ENCODE results near the gene EPHA6.

Gene EPHA6

GRCh38 chr3:96844204-96844514 is 29.8 kb downstream of the EPHA6 start:
- POLR2A ChIA-PET = no interaction called here
- TF ChIP-seq ZNF384 (IDR thresholded peaks at IDR 0.05) (no peak), FOXK2 (IDR thresholded peaks at IDR 0.05) (no peak), FOXA1 (IDR thresholded peaks at IDR 0.05) (no peak), ARNT (IDR thresholded peaks at IDR 0.05) (no peak), TARDBP (IDR thresholded peaks at IDR 0.05) (no peak), SP1 (IDR thresholded peaks at IDR 0.05) (no peak), L3MBTL2 (conservative IDR thresholded peaks at IDR 0.05) (no peak), LEF1 (IDR thresholded peaks at IDR 0.05; ENCODE audit: borderline replicate concordance) (no peak), ELF4 (IDR thresholded peaks at IDR 0.05) (no peak)
- CTCF ChIA-PET = no interaction called here
- no peak for DNase-seq (ENCODE audit: extremely low spot score)

- DNase-seq (ENCODE audit: extremely low spot score) = no peak
- ChIA-PET POLR2A (no interaction called here), CTCF (no interaction called here)
- no peak for TF ChIP-seq TARDBP (IDR thresholded peaks at IDR 0.05)
- TF ChIP-seq LEF1 (IDR thresholded peaks at IDR 0.05; ENCODE audit: borderline replicate concordance) = no peak
- no peak for TF ChIP-seq ELF4 (IDR thresholded peaks at IDR 0.05)
- no peak for TF ChIP-seq ZNF384 (IDR thresholded peaks at IDR 0.05)
These were observed 38.5 kb downstream of the EPHA6 start for GRCh38 chr3:96852849-96853248.

- ChIA-PET CTCF (no interaction called here), POLR2A (no interaction called here)
- no peak for DNase-seq (ENCODE audit: extremely low spot score)
- TF ChIP-seq BHLHE40 (IDR thresholded peaks at IDR 0.05; ENCODE audit: borderline replicate concordance) = no peak
- TF ChIP-seq ELF4 (IDR thresholded peaks at IDR 0.05) = no peak
- no peak for TF ChIP-seq HDGF (IDR thresholded peaks at IDR 0.05; ENCODE audit: borderline replicate concordance)
- no peak for TF ChIP-seq CTBP1 (IDR thresholded peaks at IDR 0.05; ENCODE audit: borderline replicate concordance)
- TF ChIP-seq SP1 (IDR thresholded peaks at IDR 0.05) = no peak
- TF ChIP-seq SUZ12 (IDR thresholded peaks at IDR 0.05) = no peak
- no peak for TF ChIP-seq PKNOX1 (IDR thresholded peaks at IDR 0.05)
- TF ChIP-seq NFRKB (IDR thresholded peaks at IDR 0.05) = no peak
- TF ChIP-seq FOXK2 (IDR thresholded peaks at IDR 0.05) = no peak
- no peak for TF ChIP-seq LEF1 (IDR thresholded peaks at IDR 0.05; ENCODE audit: borderline replicate concordance)
- TF ChIP-seq FOXA1 (IDR thresholded peaks at IDR 0.05) = no peak
- no peak for TF ChIP-seq FOXM1 (IDR thresholded peaks at IDR 0.05; ENCODE audit: borderline replicate concordance)
- no peak for TF ChIP-seq ARNT (IDR thresholded peaks at IDR 0.05)
- no peak for TF ChIP-seq L3MBTL2 (conservative IDR thresholded peaks at IDR 0.05)
- TF ChIP-seq TARDBP (IDR thresholded peaks at IDR 0.05) = no peak
- TF ChIP-seq ZNF384 (IDR thresholded peaks at IDR 0.05) = no peak
These were observed 46.5 kb downstream of the EPHA6 start for GRCh38 chr3:96860882-96861281.

- TF ChIP-seq HDGF (IDR thresholded peaks at IDR 0.05; ENCODE audit: borderline replicate concordance) (no peak), ARNT (IDR thresholded peaks at IDR 0.05) (no peak), ZNF384 (IDR thresholded peaks at IDR 0.05) (peak; percentile 34), LEF1 (IDR thresholded peaks at IDR 0.05; ENCODE audit: borderline replicate concordance) (no peak)
- CTCF ChIA-PET = no interaction called here
- peak; percentile 28 for DNase-seq (ENCODE audit: extremely low spot score)
- POLR2A ChIA-PET = no interaction called here
These were observed 48.8 kb downstream of the EPHA6 start for GRCh38 chr3:96863129-96863740.

- ChIA-PET CTCF (no interaction called here), POLR2A (no interaction called here)
- TF ChIP-seq FOXK2 (IDR thresholded peaks at IDR 0.05) (no peak), FOXA1 (IDR thresholded peaks at IDR 0.05) (no peak), SP1 (IDR thresholded peaks at IDR 0.05) (no peak), NFRKB (IDR thresholded peaks at IDR 0.05) (no peak), ARNT (IDR thresholded peaks at IDR 0.05) (no peak), ZNF384 (IDR thresholded peaks at IDR 0.05) (no peak), LEF1 (IDR thresholded peaks at IDR 0.05; ENCODE audit: borderline replicate concordance) (no peak), PKNOX1 (IDR thresholded peaks at IDR 0.05) (no peak), L3MBTL2 (conservative IDR thresholded peaks at IDR 0.05) (no peak)
- DNase-seq (ENCODE audit: extremely low spot score) = no peak
These were observed 51.2 kb downstream of the EPHA6 start for GRCh38 chr3:96865605-96866004.

- ChIA-PET POLR2A (no interaction called here), CTCF (no interaction called here)
- no peak for TF ChIP-seq L3MBTL2 (conservative IDR thresholded peaks at IDR 0.05)
- no peak for TF ChIP-seq TARDBP (IDR thresholded peaks at IDR 0.05)
- TF ChIP-seq HDGF (IDR thresholded peaks at IDR 0.05; ENCODE audit: borderline replicate concordance) = no peak
- no peak for TF ChIP-seq FOXK2 (IDR thresholded peaks at IDR 0.05)
- no peak for TF ChIP-seq ELF4 (IDR thresholded peaks at IDR 0.05)
- TF ChIP-seq CTBP1 (IDR thresholded peaks at IDR 0.05; ENCODE audit: borderline replicate concordance) = no peak
- TF ChIP-seq BHLHE40 (IDR thresholded peaks at IDR 0.05; ENCODE audit: borderline replicate concordance) = no peak
- TF ChIP-seq NFRKB (IDR thresholded peaks at IDR 0.05) = no peak
- no peak for TF ChIP-seq SUZ12 (IDR thresholded peaks at IDR 0.05)
- TF ChIP-seq ARNT (IDR thresholded peaks at IDR 0.05) = no peak
- TF ChIP-seq SP1 (IDR thresholded peaks at IDR 0.05) = no peak
- TF ChIP-seq LEF1 (IDR thresholded peaks at IDR 0.05; ENCODE audit: borderline replicate concordance) = no peak
- TF ChIP-seq ZNF384 (IDR thresholded peaks at IDR 0.05) = no peak
- no peak for TF ChIP-seq PKNOX1 (IDR thresholded peaks at IDR 0.05)
- TF ChIP-seq FOXM1 (IDR thresholded peaks at IDR 0.05; ENCODE audit: borderline replicate concordance) = no peak
- TF ChIP-seq FOXA1 (IDR thresholded peaks at IDR 0.05) = no peak
- no peak for DNase-seq (ENCODE audit: extremely low spot score)
These were observed 54.9 kb downstream of the EPHA6 start for GRCh38 chr3:96869316-96869715.

GRCh38 chr3:96877510-96877909 is 63.1 kb downstream of the EPHA6 start:
- CTCF ChIA-PET = no interaction called here
- TF ChIP-seq FOXM1 (IDR thresholded peaks at IDR 0.05; ENCODE audit: borderline replicate concordance) = no peak
- TF ChIP-seq CTBP1 (IDR thresholded peaks at IDR 0.05; ENCODE audit: borderline replicate concordance) = no peak
- no peak for TF ChIP-seq TARDBP (IDR thresholded peaks at IDR 0.05)
- TF ChIP-seq FOXA1 (IDR thresholded peaks at IDR 0.05) = no peak
- no peak for TF ChIP-seq ARNT (IDR thresholded peaks at IDR 0.05)
- no peak for TF ChIP-seq PKNOX1 (IDR thresholded peaks at IDR 0.05)
- no peak for TF ChIP-seq L3MBTL2 (conservative IDR thresholded peaks at IDR 0.05)
- TF ChIP-seq ELF4 (IDR thresholded peaks at IDR 0.05) = no peak
- TF ChIP-seq SUZ12 (IDR thresholded peaks at IDR 0.05) = no peak
- TF ChIP-seq ZNF384 (IDR thresholded peaks at IDR 0.05) = no peak
- TF ChIP-seq NFRKB (IDR thresholded peaks at IDR 0.05) = no peak
- no peak for DNase-seq (ENCODE audit: extremely low spot score)
- POLR2A ChIA-PET = no interaction called here

Data from HEK293T (cell line).